ENCODE results near the gene LMNTD1. TPM values are rescaled to one million over a fixed set of nuclear protein-coding genes. Genes with fewer than 3 reads are reported as not detected.

The LMNTD1 gene
- total RNA-seq, 1 donor from 2014 or later, result not detected

GRCh38 chr12:25524366-25524765, 28.7 kb downstream of the LMNTD1 start:
- H3K9ac ChIP-seq (ENCODE audit: low read length), result no peak overlapping the region
- no peaks in the 10 kb centered on the region for H3K4me1 ChIP-seq (ENCODE audit: insufficient read depth, low read length)
- no peaks in the 10 kb centered on the region for H3K36me3 ChIP-seq (ENCODE audit: insufficient read depth, low read length)
- H2AFZ ChIP-seq (ENCODE audit: low read depth, low read length), result no peak overlapping the region
- no peaks in the 10 kb centered on the region for H4K20me1 ChIP-seq (ENCODE audit: insufficient read depth, low read length)
- H3K4me3 Mint-ChIP-seq (ENCODE audit: unreplicated experiment), result no peak overlapping the region
- FAIRE-seq, result no peak
- no peak overlapping the region for H3K27ac Mint-ChIP-seq (ENCODE audit: unreplicated experiment)
- DNase-seq (ENCODE audit: low read depth), result no peak
- H3K27me3 ChIP-seq (ENCODE audit: insufficient read depth, low read length), result no peaks in the 10 kb centered on the region
- no peak for TF ChIP-seq CTCF (IDR thresholded peaks at IDR 0.05; ENCODE audit: insufficient read depth, low read depth, low read length)
- TF ChIP-seq EZH2 (IDR thresholded peaks at IDR 0.05; ENCODE audit: insufficient read depth, low read length), result no peak
- H3K4me3 ChIP-seq (ENCODE audit: insufficient read depth, low read depth, low read length), result no peak overlapping the region
- no peaks in the 10 kb centered on the region for H3K9me3 Mint-ChIP-seq (ENCODE audit: unreplicated experiment)
- H3K27ac ChIP-seq (ENCODE audit: low read depth, low read length), result no peak overlapping the region
- H3K4me2 ChIP-seq (ENCODE audit: low read length), result no peak overlapping the region
- H3K36me3 Mint-ChIP-seq (ENCODE audit: low read depth, unreplicated experiment), result no peaks in the 10 kb centered on the region
- no peaks in the 10 kb centered on the region for H3K79me2 ChIP-seq (ENCODE audit: insufficient read depth, low read length)
- no peaks in the 10 kb centered on the region for H3K27me3 Mint-ChIP-seq (ENCODE audit: low read depth, unreplicated experiment)
- H3K4me1 Mint-ChIP-seq (ENCODE audit: low read depth, unreplicated experiment), result no peaks in the 10 kb centered on the region
- no peaks in the 10 kb centered on the region for H3K9me3 ChIP-seq (ENCODE audit: insufficient read depth, low read depth, low read length)

DNA sequence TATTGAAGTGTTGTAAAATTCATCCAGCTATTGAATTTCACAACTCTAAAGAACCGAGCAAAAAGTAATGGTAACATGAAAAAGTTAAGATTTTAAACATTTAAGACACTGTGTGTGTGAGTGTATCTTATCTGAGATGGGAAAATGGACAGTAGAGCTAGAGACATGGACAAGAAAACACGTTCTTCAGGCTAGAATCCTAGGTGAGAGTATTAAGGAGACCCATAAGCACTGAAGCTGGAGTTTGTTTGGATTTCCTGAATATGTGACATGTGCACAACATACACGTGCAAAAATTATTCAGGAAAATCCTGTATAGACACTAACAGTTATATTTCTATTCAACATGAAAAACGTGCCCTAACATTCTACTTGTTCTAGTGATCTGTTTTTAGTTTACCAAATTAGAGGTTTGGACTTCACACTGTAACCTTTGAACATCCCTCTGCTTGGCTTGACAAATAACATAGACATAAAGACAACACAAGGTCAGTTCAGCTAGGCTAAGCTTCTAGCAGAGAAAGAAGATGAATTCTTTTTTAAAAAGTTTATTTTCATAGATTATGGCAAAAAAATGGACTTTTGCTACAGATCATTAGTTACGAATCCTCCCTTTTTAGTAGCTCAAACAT, 31.3 kb downstream of the LMNTD1 start:
- Mint-ChIP-seq H3K27me3 (ENCODE audit: low read depth, unreplicated experiment) (no peaks in the 10 kb centered on the region), H3K36me3 (ENCODE audit: low read depth, unreplicated experiment) (no peaks in the 10 kb centered on the region), H3K4me3 (ENCODE audit: unreplicated experiment) (no peak overlapping the region), H3K27ac (ENCODE audit: unreplicated experiment) (no peak overlapping the region), H3K9me3 (ENCODE audit: unreplicated experiment) (no peaks in the 10 kb centered on the region), H3K4me1 (ENCODE audit: low read depth, unreplicated experiment) (peaks cover 6% of the 10 kb centered on the region)
- Histone ChIP-seq H3K27ac (ENCODE audit: low read depth, low read length) (no peak overlapping the region), H3K79me2 (ENCODE audit: insufficient read depth, low read length) (no peaks in the 10 kb centered on the region), H3K27me3 (ENCODE audit: insufficient read depth, low read length) (no peaks in the 10 kb centered on the region), H3K4me1 (ENCODE audit: insufficient read depth, low read length) (peaks cover 6% of the 10 kb centered on the region), H3K36me3 (ENCODE audit: insufficient read depth, low read length) (no peaks in the 10 kb centered on the region), H3K4me2 (ENCODE audit: low read length) (no peak overlapping the region), H4K20me1 (ENCODE audit: insufficient read depth, low read length) (no peaks in the 10 kb centered on the region), H3K9ac (ENCODE audit: low read length) (no peak overlapping the region), H3K4me3 (ENCODE audit: insufficient read depth, low read depth, low read length) (no peak overlapping the region), H2AFZ (ENCODE audit: low read depth, low read length) (no peak overlapping the region), H3K9me3 (ENCODE audit: insufficient read depth, low read depth, low read length) (no peaks in the 10 kb centered on the region)
- FAIRE-seq (no peak), DNase-seq (ENCODE audit: low read depth) (no peak)
- TF ChIP-seq CTCF (IDR thresholded peaks at IDR 0.05; ENCODE audit: insufficient read depth, low read depth, low read length), result no peak
- TF ChIP-seq EZH2 (IDR thresholded peaks at IDR 0.05; ENCODE audit: insufficient read depth, low read length), result no peak

DNA sequence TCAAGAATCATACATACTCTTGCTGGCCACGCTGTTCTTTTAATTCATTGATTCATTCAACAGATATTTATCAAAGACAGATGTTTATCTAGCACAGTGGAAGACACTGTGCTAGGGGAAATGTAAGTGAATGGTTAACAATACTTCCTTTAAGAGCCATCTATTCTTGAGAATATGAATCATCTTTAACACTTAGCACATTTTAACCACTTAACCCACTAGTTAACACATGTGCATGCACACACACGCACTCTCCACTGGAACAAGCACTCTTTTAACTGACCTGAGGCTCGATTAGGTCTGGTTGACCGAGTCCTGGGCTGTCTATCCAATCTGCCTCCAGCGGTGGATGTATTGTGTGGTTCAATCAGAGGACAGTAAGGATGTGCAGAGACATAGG, 34.6 kb downstream of the LMNTD1 start:
- Mint-ChIP-seq H3K4me1 (ENCODE audit: low read depth, unreplicated experiment) (peaks cover 6% of the 10 kb centered on the region), H3K27me3 (ENCODE audit: low read depth, unreplicated experiment) (no peaks in the 10 kb centered on the region), H3K27ac (ENCODE audit: unreplicated experiment) (no peak overlapping the region), H3K36me3 (ENCODE audit: low read depth, unreplicated experiment) (no peaks in the 10 kb centered on the region), H3K9me3 (ENCODE audit: unreplicated experiment) (no peaks in the 10 kb centered on the region), H3K4me3 (ENCODE audit: unreplicated experiment) (no peak overlapping the region)
- H3K4me3 ChIP-seq (ENCODE audit: insufficient read depth, low read depth, low read length), result no peak overlapping the region
- H2AFZ ChIP-seq (ENCODE audit: low read depth, low read length), result peak overlapping the region; percentile 29
- no peaks in the 10 kb centered on the region for H3K9me3 ChIP-seq (ENCODE audit: insufficient read depth, low read depth, low read length)
- H3K27ac ChIP-seq (ENCODE audit: low read depth, low read length), result no peak overlapping the region
- TF ChIP-seq CTCF (IDR thresholded peaks at IDR 0.05; ENCODE audit: insufficient read depth, low read depth, low read length), result no peak
- no peaks in the 10 kb centered on the region for H4K20me1 ChIP-seq (ENCODE audit: insufficient read depth, low read length)
- H3K9ac ChIP-seq (ENCODE audit: low read length), result no peak overlapping the region
- no peaks in the 10 kb centered on the region for H3K27me3 ChIP-seq (ENCODE audit: insufficient read depth, low read length)
- H3K4me2 ChIP-seq (ENCODE audit: low read length), result peak overlapping the region; percentile 57
- DNase-seq (ENCODE audit: low read depth), result peak; percentile 77
- H3K79me2 ChIP-seq (ENCODE audit: insufficient read depth, low read length), result no peaks in the 10 kb centered on the region
- peaks cover 6% of the 10 kb centered on the region for H3K4me1 ChIP-seq (ENCODE audit: insufficient read depth, low read length)
- FAIRE-seq, result peak; percentile 72
- H3K36me3 ChIP-seq (ENCODE audit: insufficient read depth, low read length), result no peaks in the 10 kb centered on the region
